Sciatic nerve (tissue), 2 donors: ENCODE results near the gene THAP12. TPM values are rescaled to one million over a fixed set of nuclear protein-coding genes. Genes with fewer than 3 reads are reported as not detected.
A peak's percentile ranks its signal among the peaks of the same experiment; 100 is the strongest.
"Not testable (repeated sequence)": the region's sequence is repeated elsewhere in the genome, so short reads cannot be mapped to it uniquely, and the experiment has no call there.

Experiments
- ATAC-seq: fragments of 200-7000 bp; cut with Tn5 transposase; one replicate; pipeline ENCODE4 v1.9.1; 2020; ENCODE audit warnings: mild to moderate bottlenecking, moderate library complexity
- DNase-seq: peaks from one replicate; pipeline ENCODE4 v3.0.0-alpha.2; 2020; ENCODE audit warnings: low spot score
- intact Hi-C: fragments of 100-400 bp; cut with DNase I; formaldehyde crosslinking; loops from one replicate; pipeline ENCODE4 v1.14.2; 2022
- total RNA-seq: library from RNA; stranded (reverse); fragmentation: NEBNext Ultra II Directional; extraction: Animal tissue kit (Norgen Biotek cat#: 25700); gene quantifications from one replicate; pipeline ENCODE4 v1.2.1, GENCODE V29; 2021
- donor health status: DM: no; HTN: no; CAD: no.
- donor health status: DM: no; HTN: no; CAD: no.

Gene THAP12, protein sequence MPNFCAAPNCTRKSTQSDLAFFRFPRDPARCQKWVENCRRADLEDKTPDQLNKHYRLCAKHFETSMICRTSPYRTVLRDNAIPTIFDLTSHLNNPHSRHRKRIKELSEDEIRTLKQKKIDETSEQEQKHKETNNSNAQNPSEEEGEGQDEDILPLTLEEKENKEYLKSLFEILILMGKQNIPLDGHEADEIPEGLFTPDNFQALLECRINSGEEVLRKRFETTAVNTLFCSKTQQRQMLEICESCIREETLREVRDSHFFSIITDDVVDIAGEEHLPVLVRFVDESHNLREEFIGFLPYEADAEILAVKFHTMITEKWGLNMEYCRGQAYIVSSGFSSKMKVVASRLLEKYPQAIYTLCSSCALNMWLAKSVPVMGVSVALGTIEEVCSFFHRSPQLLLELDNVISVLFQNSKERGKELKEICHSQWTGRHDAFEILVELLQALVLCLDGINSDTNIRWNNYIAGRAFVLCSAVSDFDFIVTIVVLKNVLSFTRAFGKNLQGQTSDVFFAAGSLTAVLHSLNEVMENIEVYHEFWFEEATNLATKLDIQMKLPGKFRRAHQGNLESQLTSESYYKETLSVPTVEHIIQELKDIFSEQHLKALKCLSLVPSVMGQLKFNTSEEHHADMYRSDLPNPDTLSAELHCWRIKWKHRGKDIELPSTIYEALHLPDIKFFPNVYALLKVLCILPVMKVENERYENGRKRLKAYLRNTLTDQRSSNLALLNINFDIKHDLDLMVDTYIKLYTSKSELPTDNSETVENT
- 45.6 TPM for total RNA-seq

DNA sequence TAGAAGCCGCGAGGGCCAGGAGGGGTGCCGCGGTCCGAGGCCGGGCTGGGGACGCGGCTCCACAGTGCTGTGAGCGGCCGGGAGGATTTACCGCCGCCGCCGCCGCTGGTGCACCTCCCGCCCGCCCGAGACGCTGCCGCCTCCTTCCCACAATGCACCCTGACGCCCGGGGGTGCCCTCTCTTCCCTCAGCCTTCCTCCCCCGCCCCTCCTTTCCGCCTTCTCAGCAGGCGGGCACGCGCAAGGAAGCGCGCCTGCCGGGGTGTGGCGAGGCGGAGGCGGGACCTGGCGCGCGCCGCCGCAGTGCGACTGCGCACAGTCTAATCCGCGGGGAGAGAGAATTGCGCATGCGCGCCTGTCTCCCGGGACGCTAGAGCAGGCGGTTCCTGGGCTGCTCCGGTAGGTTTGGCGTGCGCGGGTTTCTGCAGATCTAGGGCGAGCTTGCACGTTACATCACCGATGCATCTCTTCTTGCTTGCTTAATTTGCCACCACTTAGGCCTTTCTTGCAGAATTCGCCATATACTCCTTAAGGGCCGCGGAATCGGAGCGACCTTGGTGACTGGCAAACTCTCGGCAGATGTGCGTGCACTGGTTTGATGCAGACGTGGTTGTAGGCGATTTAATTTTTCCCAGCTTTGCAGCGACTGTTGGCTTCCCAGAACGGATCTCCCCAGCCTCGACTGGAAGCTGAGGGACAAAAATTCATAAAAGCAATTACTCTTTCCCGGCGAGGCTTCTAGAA, at the start of gene THAP12, which contains the start of gene GVQW3:
TSS of gene THAP12 (minus strand) at position 156 of the 743 bp plus-strand sequence. CDS start 296 bp downstream, outside the sequence.
TSS of gene GVQW3 (plus strand) at position 347 of the 743 bp plus-strand sequence. CDS start 506 bp downstream, outside the sequence.
- ATAC-seq, result peak; percentile 99
- intact Hi-C loops, result no loop called here
- peak; percentile 98 for DNase-seq

DNA sequence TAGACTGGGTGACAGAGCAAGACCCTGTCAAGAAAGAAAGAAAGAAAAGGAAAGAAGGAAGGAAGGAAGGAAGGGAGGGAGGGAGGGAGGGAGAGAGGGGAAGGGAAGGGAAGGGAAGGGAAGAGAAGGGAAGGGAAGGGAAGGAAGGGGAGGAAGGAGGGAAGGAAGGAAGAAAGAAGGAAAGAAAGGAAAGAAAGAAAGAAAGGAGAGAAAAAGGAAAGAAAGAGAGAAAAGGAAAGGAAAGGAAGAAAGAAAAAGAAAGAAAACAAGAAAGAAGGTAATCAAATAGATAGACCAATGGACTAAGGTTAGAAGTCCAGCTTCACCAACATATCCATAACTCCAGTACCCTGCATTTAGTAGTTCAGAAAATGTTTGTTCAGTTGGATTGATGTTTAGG, 45.7 kb upstream of the THAP12 start:
- DNase-seq (no peak), ATAC-seq (no peak)
- intact Hi-C loops, result no loop called here

DNA sequence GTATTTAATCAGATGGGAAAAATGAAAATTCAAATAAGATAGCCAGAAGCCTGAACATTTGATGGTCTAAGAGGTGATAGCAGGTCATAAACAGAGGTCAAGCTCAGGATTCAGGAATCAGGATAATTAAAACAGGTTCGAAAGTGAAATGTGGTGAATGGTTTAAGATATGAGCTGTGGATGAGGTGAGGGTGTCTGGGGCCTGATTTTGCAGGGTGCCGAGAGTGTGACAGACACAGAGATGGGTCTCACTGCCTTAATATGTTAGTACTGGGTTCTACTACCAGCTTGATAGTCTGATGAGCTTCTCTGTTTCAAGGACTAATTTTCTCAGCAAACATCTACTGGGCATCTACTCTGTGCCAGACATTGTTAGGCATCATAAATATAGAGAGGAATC, 44.0 kb upstream of the THAP12 start:
- ATAC-seq, result no peak
- intact Hi-C loops, result no loop called here

DNA sequence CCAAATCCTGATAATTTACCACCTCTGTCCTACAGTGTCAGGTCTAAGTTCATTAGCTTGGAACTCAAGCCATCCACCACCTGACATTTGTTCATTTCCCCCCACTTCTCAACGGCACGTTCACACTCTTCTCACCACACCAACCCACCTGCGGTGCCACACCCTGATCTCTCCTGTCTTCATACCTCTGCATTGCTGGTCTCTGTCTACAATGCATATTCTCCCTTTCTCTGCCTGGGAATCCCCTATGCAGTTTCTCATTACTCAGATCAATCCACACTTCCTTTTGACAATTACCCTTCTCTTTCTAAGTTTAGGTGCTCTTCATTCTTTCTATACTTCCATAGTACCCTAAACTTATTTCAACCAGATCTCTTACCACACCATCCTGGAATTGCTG, 43.4 kb upstream of the THAP12 start:
- DNase-seq, result no peak
- ATAC-seq, result no peak
- intact Hi-C loops, result no loop called here

More for the DNA sequence above, 44.0 kb upstream of the THAP12 start:
- DNase-seq, result no peak

- intact Hi-C loops, result no loop called here
- DNase-seq (no peak), ATAC-seq (no peak)
Observed at GRCh38 chr11:76419896-76420295, 39.0 kb upstream of the THAP12 start.

DNA sequence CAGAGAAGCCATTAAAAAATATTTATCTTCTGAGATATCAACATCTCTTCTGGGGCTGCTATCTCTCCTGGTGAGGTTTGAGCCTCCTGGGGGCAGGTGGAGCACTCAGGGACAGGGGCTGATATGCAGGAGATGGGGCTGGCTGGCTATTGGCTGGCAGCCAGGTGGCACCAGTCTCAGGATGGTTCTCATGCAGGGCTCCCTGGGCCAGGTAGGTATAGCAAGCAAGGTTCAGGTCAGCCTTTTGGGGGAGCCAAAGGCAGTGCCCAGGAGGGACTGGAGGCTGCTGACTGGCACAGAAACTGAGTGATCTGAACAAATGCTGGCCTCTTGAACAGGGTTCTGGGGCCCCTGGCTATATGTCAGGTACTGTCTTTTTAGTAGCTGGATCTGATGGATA, 34.1 kb upstream of the THAP12 start:
- intact Hi-C loops, result no loop called here
- ATAC-seq (no peak), DNase-seq (no peak)

GRCh38 chr11:76410851-76411357, 30.0 kb upstream of the THAP12 start:
- intact Hi-C loops, result no loop called here
- ATAC-seq, result peak; percentile 89
- no peak for DNase-seq

- intact Hi-C loops, result no loop called here
Observed at GRCh38 chr11:76408171-76408965, 27.4 kb upstream of the THAP12 start.

GRCh38 chr11:76406359-76406758, 25.4 kb upstream of the THAP12 start:
- DNase-seq (no peak), ATAC-seq (no peak)
- intact Hi-C loops, result no loop called here

More at GRCh38 chr11:76408171-76408965, 27.4 kb upstream of the THAP12 start:
- no peak for ATAC-seq
- DNase-seq, result no peak

DNA sequence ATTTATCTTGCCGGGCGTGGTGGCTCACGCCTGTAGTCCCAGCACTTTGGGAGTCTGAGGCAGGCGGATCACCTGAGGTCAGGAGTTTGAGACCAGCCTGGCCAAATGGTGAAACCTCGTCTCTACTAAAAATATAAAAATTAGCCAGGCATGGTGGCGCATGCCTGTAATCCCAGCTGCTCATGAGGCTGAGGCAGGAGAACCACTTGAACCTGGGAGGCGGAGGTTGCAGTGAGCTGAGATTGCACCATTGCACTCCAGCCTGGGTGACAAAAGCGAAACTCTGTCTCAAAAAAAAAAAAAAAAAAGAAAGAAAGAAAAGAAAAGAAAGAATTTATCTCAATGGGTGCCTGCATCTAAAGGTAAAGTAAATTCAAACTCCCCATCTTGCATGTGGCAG, 20.6 kb upstream of the THAP12 start:
- intact Hi-C loops, DNase-seq, ATAC-seq: not testable (repeated sequence)

DNA sequence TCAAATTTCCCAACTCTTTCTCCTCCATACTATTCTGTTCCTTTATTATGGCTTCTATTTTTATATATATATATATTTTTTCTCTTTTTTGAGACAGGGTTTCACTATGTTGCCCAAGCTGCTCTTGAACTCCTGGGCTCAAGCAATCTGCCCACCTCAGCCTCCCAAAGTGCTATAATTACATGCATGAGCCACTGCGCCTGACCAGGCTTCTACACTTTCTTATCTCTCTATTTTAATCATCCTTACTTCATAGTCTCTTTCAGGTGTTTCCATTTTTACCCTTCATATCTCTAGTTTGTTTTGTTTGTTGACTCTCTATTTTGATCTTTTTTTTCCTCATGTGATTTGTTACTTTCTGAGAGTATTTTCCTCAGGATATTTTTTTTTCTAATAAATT, 20.0 kb upstream of the THAP12 start:
- DNase-seq (no peak), ATAC-seq (no peak)
- intact Hi-C loops, result no loop called here

GRCh38 chr11:76397383-76397782, 16.5 kb upstream of the THAP12 start:
- ATAC-seq (no peak), DNase-seq (no peak)
- intact Hi-C loops, result no loop called here

GRCh38 chr11:76395296-76395695, 14.4 kb upstream of the THAP12 start:
- intact Hi-C loops, result no loop called here
- DNase-seq (no peak), ATAC-seq (no peak)

DNA sequence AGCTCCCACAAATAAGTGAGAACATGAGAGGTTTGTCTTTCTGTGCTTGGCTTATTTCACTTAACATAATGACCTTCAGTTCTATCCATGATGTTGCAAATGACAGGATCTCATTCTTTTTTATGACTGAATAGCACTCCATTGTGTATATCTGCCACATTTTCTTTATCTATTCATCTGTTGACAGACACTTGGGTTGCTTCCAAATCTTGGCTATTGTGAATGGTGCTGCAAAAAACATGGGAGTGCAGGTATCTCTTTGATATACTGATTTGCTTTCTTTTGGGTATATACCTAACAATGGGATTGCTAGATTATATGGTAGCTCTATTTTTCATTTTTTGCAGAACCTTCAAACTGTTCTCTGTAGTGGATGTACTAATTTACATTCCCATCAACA, 13.5 kb upstream of the THAP12 start:
- ATAC-seq, result no peak
- no peak for DNase-seq
- intact Hi-C loops, result no loop called here

- intact Hi-C loops, result no loop called here
- ATAC-seq, result no peak
- DNase-seq, result no peak
Observed at GRCh38 chr11:76392870-76393269, 11.9 kb upstream of the THAP12 start.

DNA sequence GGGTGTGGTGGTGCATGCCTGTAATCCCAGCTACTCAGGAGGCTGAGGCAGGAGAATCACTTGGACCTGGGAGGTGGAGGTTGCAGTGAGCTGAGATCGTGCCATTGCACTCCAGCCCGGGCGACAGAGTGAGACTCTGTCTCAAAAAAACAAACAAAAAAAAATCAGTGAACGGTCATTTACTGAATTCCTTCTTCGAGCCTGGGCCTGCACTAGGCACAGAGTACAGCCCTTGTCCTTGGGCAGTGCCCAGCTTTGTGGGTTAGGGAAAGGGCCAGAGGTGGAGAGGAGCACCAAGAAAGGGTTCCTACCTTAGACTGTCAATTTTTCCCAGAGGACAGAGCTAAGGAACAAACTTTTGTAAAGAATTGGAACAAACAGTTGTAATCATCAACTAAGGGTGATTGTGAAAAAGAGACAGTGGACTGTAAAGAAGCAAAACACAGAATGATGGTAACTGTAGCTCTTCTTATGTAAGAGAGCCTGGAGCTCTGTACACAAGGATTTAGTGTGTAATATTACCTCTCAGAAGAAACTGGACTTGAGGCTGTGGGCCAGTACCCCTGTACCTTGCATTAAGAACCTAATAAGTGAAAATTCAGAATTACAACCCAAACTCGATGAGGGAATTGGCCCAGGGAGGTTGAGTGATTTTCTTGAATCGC, 11.0 kb upstream of the THAP12 start:
- DNase-seq (no peak), ATAC-seq (no peak)
- intact Hi-C loops, result no loop called here

DNA sequence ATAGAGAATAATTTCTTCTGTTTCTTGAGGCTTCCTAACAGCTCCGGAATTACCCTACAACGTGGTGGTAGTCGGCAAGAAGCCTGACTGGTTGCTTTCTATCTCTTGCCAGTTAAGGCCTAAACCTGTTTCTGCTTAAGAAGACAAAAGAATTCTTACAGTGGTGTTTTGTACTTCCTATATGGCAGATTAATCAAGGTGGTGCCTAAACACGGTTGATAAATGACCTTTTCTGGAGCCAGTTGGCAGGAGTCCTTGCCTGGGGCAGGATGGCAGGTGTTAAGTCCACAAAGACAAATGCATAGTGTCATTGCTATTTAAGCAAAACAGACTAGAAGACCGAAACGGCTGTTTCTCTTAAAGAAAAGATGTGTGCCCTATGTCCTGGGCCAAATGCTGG, 10.1 kb upstream of the THAP12 start:
- no peak for ATAC-seq
- DNase-seq, result no peak
- intact Hi-C loops, result no loop called here

DNA sequence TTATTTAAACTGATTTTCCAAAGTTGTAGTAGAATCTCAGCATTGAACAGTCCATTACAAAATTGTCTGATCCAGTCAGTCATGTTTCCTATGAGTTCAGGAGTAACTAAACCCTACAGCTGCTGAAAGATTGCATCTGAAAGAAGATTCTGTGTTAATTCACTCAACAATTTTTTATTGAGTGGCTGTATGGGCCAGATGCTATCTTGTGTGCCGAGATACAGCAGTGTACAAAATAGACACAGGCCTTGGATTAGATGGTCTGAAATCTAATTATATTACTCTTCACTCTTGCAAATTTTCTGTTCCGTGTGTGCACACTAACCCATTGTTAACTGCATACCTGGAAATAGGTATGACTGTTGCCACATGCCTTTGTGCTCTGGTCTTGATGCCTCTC, 7.5 kb upstream of the THAP12 start:
- intact Hi-C loops, result no loop called here
- ATAC-seq, result no peak
- no peak for DNase-seq
